K562 (cell line): ENCODE measurements around the gene YPEL5. TPM values are rescaled to one million over a fixed set of nuclear protein-coding genes. Genes with fewer than 3 reads are reported as not detected.

Experiments used
- ATAC-seq: fragments of 200-7000 bp; cut with Tn5 transposase; 3 replicates; pipeline ENCODE4 v1.9.1; 2020; ENCODE audit warnings: moderate library complexity
- BruUV-seq: library from RNA; stranded (reverse); fragments of 400-500 nt; replicated peaks from 2 replicates; lab custom pipeline; 2021; lab: Mats Ljungman, UMichigan
- CTCF ChIA-PET: fragments of 300-600 bp; formaldehyde crosslinking; extraction: SDS; loops from one replicate; lab custom pipeline; 2021; ENCODE audit warnings: low intra/inter-chr PET ratio; lab: Yijun Ruan, JAX
- POLR2A ChIA-PET: fragments of 300-600, 350-650 bp; sonication (Branson Sonifier 250); formaldehyde crosslinking; extraction: SDS; loops from one replicate; lab custom pipeline; 2021; ENCODE audit warnings: antibody characterized with exemption, inconsistent platforms; lab: Yijun Ruan, JAX
- DNase-seq, 4 experiments: peaks; one replicate each; pipeline versions ENCODE4 v3.0.0 to v3.0.0-alpha.2; 2011 to 2018; ENCODE audit warnings: low spot score in 3 of 4, mixed read lengths in 3 of 4; ENCODE audit errors: extremely low read depth in 1 of 4
- FAIRE-seq: peaks from 2 replicates; lab custom pipeline; 2011; peaks lifted over from hg19 to GRCh38; lab: Jason Lieb, UNC
- H2AFZ ChIP-seq: 2 replicates; pipeline ENCODE4 v1.6.0; 2011; ENCODE audit warnings: low read depth, low read length, control low read depth, inconsistent platforms
- H3K27ac ChIP-seq: fragments of 200-600 bp; 3 replicates; pipeline ENCODE4 v1.8.0; 2011; ENCODE audit warnings: low read depth, mild to moderate bottlenecking, control low read depth, inconsistent platforms, low read length, moderate library complexity, mixed read lengths; ENCODE audit errors: extremely low read depth
- H3K27me3 ChIP-seq, 2 experiments: fragments of 300-600 bp in 1 of 2; 2 replicates in 1 of 2; 3 replicates in 1 of 2; pipeline versions ENCODE4 v1.6.0 to v1.8.0; 2011; ENCODE audit warnings: inconsistent platforms in 2 of 2, low read length in 2 of 2, mild to moderate bottlenecking in 1 of 2, mixed read lengths in 1 of 2, moderate library complexity in 1 of 2; ENCODE audit not compliant: control insufficient read depth in 2 of 2, insufficient read depth in 2 of 2
- H3K36me3 ChIP-seq: fragments of 300-600 bp; 3 replicates; pipeline ENCODE4 v1.8.0; 2011; ENCODE audit warnings: mild to moderate bottlenecking, low read length, inconsistent platforms; ENCODE audit not compliant: control insufficient read depth, insufficient read depth
- H3K4me1 ChIP-seq, 2 experiments: fragments of 200-600 bp in 1 of 2; replicated peaks in 1 of 2; 2 replicates in 1 of 2; 3 replicates in 1 of 2; pipeline versions ENCODE4 v1.5.1 to v1.8.0; 2011; ENCODE audit warnings: inconsistent platforms in 2 of 2, low read length in 2 of 2, mild to moderate bottlenecking in 1 of 2, mixed read lengths in 1 of 2, moderate library complexity in 1 of 2; ENCODE audit not compliant: control insufficient read depth in 2 of 2, insufficient read depth in 2 of 2
- H3K4me2 ChIP-seq: 2 replicates; pipeline ENCODE4 v1.6.1; 2011; ENCODE audit warnings: low read length, control low read depth, inconsistent platforms, mixed read lengths; ENCODE audit not compliant: insufficient read depth
- H3K4me3 ChIP-seq: fragments of 200-600 bp; sonication (generic), shearing (Covaris generic); 2 replicates; pipeline ENCODE4 v1.5.1; 2016; ENCODE audit warnings: control low read depth, inconsistent platforms
- H3K79me2 ChIP-seq: fragments of 200-600 bp; 3 replicates; pipeline ENCODE4 v1.8.0; 2011; ENCODE audit warnings: low read length, inconsistent platforms; ENCODE audit not compliant: control insufficient read depth, insufficient read depth
- H3K9ac ChIP-seq, 2 experiments: 2 replicates each; pipeline versions ENCODE4 v1.6.0 to v1.6.1; 2011; ENCODE audit warnings: low read depth in 2 of 2, low read length in 2 of 2, control low read depth in 1 of 2, inconsistent platforms in 1 of 2, mild to moderate bottlenecking in 1 of 2, mixed read lengths in 1 of 2; ENCODE audit not compliant: insufficient read depth in 1 of 2
- H3K9me1 ChIP-seq: one replicate; pipeline ENCODE4 v1.6.0; 2011; ENCODE audit warnings: inconsistent platforms, mild to moderate bottlenecking, low read length, moderate library complexity; ENCODE audit not compliant: control insufficient read depth, insufficient read depth
- H3K9me3 ChIP-seq: replicated peaks from 2 replicates; pipeline ENCODE4 v1.5.1; 2011; ENCODE audit warnings: low read depth, low read length, inconsistent platforms; ENCODE audit not compliant: control insufficient read depth, insufficient read depth
- H4K20me1 ChIP-seq: replicated peaks from 2 replicates; pipeline ENCODE4 v1.6.1; 2011; ENCODE audit warnings: low read length, inconsistent platforms, mixed read lengths; ENCODE audit not compliant: control insufficient read depth, insufficient read depth
- ESRRB ChIP-seq: fragments of 250-450 bp; sonication (Bioruptor Pico); IDR thresholded peaks from 2 replicates; pipeline ENCODE4 v1.5.0; 2020; ENCODE audit warnings: mild to moderate bottlenecking, moderate library complexity, borderline replicate concordance
- SPI1 ChIP-seq: IDR thresholded peaks from 2 replicates; pipeline ENCODE4 v1.6.1; 2011; ENCODE audit warnings: low read depth, low read length, control low read depth, borderline replicate concordance
- ZFX ChIP-seq: sonication (generic); formaldehyde crosslinking; IDR thresholded peaks from 2 replicates; pipeline ENCODE4 v1.8.0; 2022; ENCODE audit warnings: mild to moderate bottlenecking, missing genetic modification reagents, moderate library complexity
- ZNF318 ChIP-seq, 2 experiments: fragments of 450-650 bp; IDR thresholded peaks; 2 replicates each; pipeline ENCODE4 v1.6.1; 2016; ENCODE audit warnings: mild to moderate bottlenecking in 2 of 2, borderline replicate concordance in 1 of 2, low read depth in 1 of 2, moderate library complexity in 1 of 2
- WGBS: fragments of 100-300 bp; shearing (Covaris generic); methylation state at CpG from one replicate; pipeline ENCODE4 v1.1.6; 2016; ENCODE audit warnings: low coverage, mixed read lengths; ENCODE audit not compliant: insufficient coverage; ENCODE audit errors: missing lambda C conversion rate; 5-methylcytosine and 5-hydroxymethylcytosine counted together
- in situ Hi-C: fragments of 300-500 bp; cut with MboI; formaldehyde crosslinking; loops from 4 replicates; pipeline ENCODE4 v1.15.0; 2018; ENCODE audit warnings: inconsistent platforms, mixed read lengths
- intact Hi-C: fragments of 100-400 bp; cut with micrococcal nuclease; formaldehyde crosslinking; loops from 2 replicates; pipeline ENCODE4 v1.14.2; 2022
- polyA plus RNA-seq, 8 experiments: library from polyadenylated mRNA; depleted of rRNA in 4 of 8; stranded (reverse) in 5 of 8; unstranded in 3 of 8; fragments of >200 nt; fragmentation: Nextera tagmentation in 2 of 8; fragmentation: Illumina TruSeq in 1 of 8; extraction: Ambion mirVana in 2 of 8; extraction: Trizol in 1 of 8; gene quantifications; 2 replicates each; pipeline versions ENCODE4 v1.2.1 to v1.2.3, GENCODE V29; 2011 to 2014; ENCODE audit warnings: inconsistent platforms in 1 of 8, missing spikeins in 1 of 8
- total RNA-seq, 7 experiments: library from RNA; depleted of rRNA in 6 of 7; stranded (reverse); fragments of >200 nt in 6 of 7; fragmentation: Illumina TruSeq in 2 of 7; extraction: Trizol in 2 of 7; gene quantifications; 2 replicates each; pipeline versions ENCODE4 v1.2.1 to v1.2.3, GENCODE V29; 2011 to 2021; ENCODE audit warnings: low replicate concordance in 1 of 7

Gene YPEL5
- total and polyA plus RNA-seq, 9 of the 15 experiments (the other 6 are each of a cell fraction or from before 2014, with no cell fraction given) = 5.4 to 34.4 (median 12.3) TPM

GRCh38 chr2:30108192-30108591 lies 38.6 kb upstream of the YPEL5 start:
- FAIRE-seq = no peak
- in situ Hi-C loops = no loop called here
- CTCF ChIA-PET = interaction anchor here (0.6 kb wide), 1 partner anchor 12 kb away, joined by 3 read pairs; no protein-coding TSS in a partner anchor

GRCh38 chr2:30108851-30109250 lies 38.0 kb upstream of the YPEL5 start:
- Histone ChIP-seq H3K79me2 (no peaks in the 10 kb centered on the region), H3K27me3 (peaks cover 22 to 55% of the 10 kb centered on the region in 2 experiments), H2AFZ (no peak overlapping the region), H3K4me1 (no peaks in the 10 kb centered on the region; a peak in 1 of 5 replicates), H3K36me3 (no peaks in the 10 kb centered on the region), H3K9me1 (no peaks in the 10 kb centered on the region), H3K9ac (no peak overlapping the region), H3K4me3 (no peak overlapping the region), H4K20me1 (no peaks in the 10 kb centered on the region), H3K27ac (no peak overlapping the region), H3K9me3 (no peaks in the 10 kb centered on the region), H3K4me2 (no peak overlapping the region)
- no TSS peak for BruUV-seq
- in situ Hi-C loops = no loop called here
- ChIA-PET CTCF (no interaction called here), POLR2A (no interaction called here)
- 0% methylated on average over 4 of the region's 5 CpGs for WGBS
- DNase-seq (no peak), ATAC-seq (no peak), FAIRE-seq (no peak)
- intact Hi-C loops = no loop called here
- TF ChIP-seq ZFX (no peak), ZNF318 (IDR thresholded peaks at IDR 0.05; ENCODE audit: borderline replicate concordance in 1 of 2, low read depth in 1 of 2) (no peak)

More at GRCh38 chr2:30108192-30108591, 38.6 kb upstream of the YPEL5 start:
- TF ChIP-seq SPI1 (0 out of 2 replicates have a peak, but pooled peaks have one; percentile 36), ESRRB (CRISPR knock-in tag) (no peak)
- TF ChIP-seq, all 486 proteins: peak for 1
- no peak overlapping the region for H3K4me2 ChIP-seq
- no peak overlapping the region for H2AFZ ChIP-seq
- POLR2A ChIA-PET = interaction anchor here (0.6 kb wide), 1 partner anchor 23 kb away, joined by 3 read pairs; no protein-coding TSS in a partner anchor
- no peaks in the 10 kb centered on the region for H3K9me1 ChIP-seq
- H4K20me1 ChIP-seq = no peaks in the 10 kb centered on the region; the same call in 1 of the 2 replicates
- H3K9me3 ChIP-seq = no peaks in the 10 kb centered on the region
- intact Hi-C loops = no loop called here
- H3K9ac ChIP-seq = no peak overlapping the region
- H3K4me3 ChIP-seq = no peak overlapping the region
- peaks cover 18 to 49% of the 10 kb centered on the region in 2 experiments for H3K27me3 ChIP-seq
- no peak overlapping the region for H3K27ac ChIP-seq
- BruUV-seq = no TSS peak
- ATAC-seq (peak; percentile 61), DNase-seq (no peak)
- WGBS = 0% methylated on average over 2 of the region's 2 CpGs
- H3K4me1 ChIP-seq = no peaks in the 10 kb centered on the region
- H3K36me3 ChIP-seq = no peaks in the 10 kb centered on the region
- no peaks in the 10 kb centered on the region for H3K79me2 ChIP-seq
